ENCODE measurements around the gene CLN3. TPM values are rescaled to one million over a fixed set of nuclear protein-coding genes. Genes with fewer than 3 reads are reported as not detected.
"Not testable (repeated sequence)": the region's sequence is repeated elsewhere in the genome, so short reads cannot be mapped to it uniquely, and the experiment has no call there.

The CLN3 gene
- total RNA-seq, 1 donor from 2014 or later = 14.8 TPM

DNA sequence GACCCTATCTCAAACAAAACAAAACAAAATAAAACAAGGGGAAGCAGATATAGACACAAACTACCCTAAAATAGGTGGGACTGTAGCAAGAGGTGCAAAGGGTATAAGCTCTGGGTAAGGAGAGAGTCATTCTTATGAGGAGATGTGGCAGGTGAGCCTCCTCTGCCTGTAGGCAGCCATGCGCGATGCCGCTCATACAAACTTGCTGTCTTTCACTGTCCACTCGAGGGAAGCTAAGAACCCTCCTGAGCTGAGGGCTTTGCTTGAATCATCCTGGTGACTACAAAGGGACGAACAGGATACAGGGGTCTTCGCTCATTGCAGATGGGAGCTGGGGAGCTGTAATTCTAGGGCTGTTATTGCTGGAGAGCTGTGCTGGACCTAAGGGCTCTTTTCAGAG, 29.6 kb upstream of the CLN3 start:
- intact Hi-C loops (cut with DNase I) = no loop called here
- no peak for ATAC-seq
- no peak for DNase-seq (ENCODE audit: missing footprints)

DNA sequence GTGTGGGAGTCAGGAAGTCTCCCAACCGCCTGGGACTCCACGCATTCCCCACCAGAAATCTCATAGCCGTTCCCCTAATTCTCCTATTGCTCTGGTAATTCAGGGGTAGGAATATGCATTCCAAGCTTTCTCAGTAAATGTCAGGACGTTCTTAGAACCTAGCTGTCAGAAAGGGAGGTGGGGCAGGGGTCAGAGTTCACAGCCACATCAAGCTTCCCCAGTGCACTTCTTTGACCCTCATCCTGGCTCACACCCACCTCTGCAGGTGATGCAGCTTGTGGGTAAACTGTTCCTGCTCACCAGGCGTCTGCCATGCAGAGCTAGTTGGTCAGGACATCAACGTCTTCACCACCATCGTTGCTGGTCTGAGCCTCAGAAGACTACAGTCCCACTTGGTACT, 28.8 kb upstream of the CLN3 start:
- DNase-seq (ENCODE audit: missing footprints) (no peak), ATAC-seq (no peak)
- intact Hi-C loops (cut with DNase I) = no loop called here

GRCh38 chr16:28514246-28514645, 22.4 kb upstream of the CLN3 start:
- intact Hi-C loops (cut with DNase I) = no loop called here

GRCh38 chr16:28513484-28514181, 21.8 kb upstream of the CLN3 start:
- ATAC-seq = no peak
- no peak for DNase-seq (ENCODE audit: missing footprints)
- intact Hi-C loops (cut with DNase I) = no loop called here

More at GRCh38 chr16:28514246-28514645, 22.4 kb upstream of the CLN3 start:
- DNase-seq (ENCODE audit: missing footprints) = no peak
- no peak for ATAC-seq

DNA sequence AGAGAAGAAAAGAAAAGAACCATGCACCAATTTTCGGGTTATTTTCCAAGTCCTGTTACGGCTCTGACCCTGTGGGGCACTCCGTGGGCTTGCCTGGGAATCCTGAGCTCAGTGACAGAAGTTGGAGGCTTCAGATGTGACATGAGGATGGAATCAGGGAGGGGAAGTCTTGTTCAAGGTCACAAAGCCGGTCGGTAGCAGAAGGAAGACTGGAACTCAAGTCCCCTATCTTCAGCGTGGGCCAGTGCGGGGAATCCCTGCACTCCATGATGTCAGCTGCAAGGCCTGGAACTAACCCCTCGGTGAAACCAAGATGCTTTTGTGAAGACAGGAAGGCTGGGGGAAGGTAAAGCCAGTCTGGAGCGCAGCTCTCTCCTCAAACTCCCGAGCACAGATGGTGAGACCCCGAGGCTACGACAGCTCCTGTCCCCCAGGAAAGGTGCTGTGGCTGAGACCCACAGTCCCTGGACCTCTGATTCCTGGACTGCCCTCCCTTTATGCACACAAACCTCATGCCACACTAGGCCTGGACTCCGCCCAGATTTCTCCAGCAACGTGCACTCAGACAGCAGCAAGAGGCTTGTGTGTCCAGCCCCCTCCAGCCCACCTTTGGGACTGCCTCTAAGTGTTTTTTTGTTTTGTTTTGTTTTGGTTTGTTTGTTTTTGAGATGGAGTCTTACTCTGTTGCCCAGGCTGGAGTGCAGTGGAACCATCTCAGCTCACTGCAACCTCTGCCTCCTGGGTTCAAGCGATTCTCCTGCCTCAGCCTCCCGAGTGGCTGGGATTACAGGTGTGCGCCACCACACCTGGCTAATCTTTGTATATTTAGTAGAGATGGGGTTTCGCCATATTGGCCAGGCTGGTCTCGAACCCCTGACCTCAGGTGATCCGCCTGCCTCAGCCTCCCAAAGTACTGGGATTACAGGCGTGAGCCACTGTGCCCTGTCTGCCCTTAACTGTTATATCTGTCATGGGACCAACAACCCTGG, 20.2 kb upstream of the CLN3 start:
- DNase-seq (ENCODE audit: missing footprints) (no peak), ATAC-seq (no peak)
- intact Hi-C loops (cut with DNase I) = no loop called here

DNA sequence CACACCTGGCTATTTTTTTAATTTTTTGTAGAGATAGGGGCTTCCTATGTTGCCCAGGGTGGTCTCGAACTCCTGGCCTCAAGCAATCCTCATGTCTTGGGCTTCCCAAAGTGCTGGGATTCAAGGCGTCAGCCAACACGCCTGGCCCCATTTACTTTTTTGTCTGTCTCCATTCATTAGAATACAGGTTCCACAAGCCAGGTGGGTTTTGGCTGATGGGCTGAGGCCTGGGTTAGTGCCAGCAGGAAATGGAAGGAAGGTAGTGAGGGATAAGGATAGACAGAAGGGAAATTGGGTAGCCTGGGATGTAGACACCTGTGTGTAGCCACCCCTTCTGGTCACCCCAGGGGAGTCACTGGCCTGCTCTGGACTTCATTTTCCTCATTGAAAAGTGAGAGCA, 19.2 kb upstream of the CLN3 start:
- intact Hi-C loops (cut with DNase I) = no loop called here

GRCh38 chr16:28505489-28506137, 13.7 kb upstream of the CLN3 start:
- ATAC-seq = no peak
- no peak for DNase-seq (ENCODE audit: missing footprints)
- intact Hi-C loops (cut with DNase I) = no loop called here

More for the DNA sequence above, 19.2 kb upstream of the CLN3 start:
- DNase-seq (ENCODE audit: missing footprints) = no peak
- ATAC-seq = no peak

GRCh38 chr16:28504707-28505404, 13.0 kb upstream of the CLN3 start:
- ATAC-seq (no peak), DNase-seq (ENCODE audit: missing footprints) (no peak)
- intact Hi-C loops (cut with DNase I) = no loop called here

DNA sequence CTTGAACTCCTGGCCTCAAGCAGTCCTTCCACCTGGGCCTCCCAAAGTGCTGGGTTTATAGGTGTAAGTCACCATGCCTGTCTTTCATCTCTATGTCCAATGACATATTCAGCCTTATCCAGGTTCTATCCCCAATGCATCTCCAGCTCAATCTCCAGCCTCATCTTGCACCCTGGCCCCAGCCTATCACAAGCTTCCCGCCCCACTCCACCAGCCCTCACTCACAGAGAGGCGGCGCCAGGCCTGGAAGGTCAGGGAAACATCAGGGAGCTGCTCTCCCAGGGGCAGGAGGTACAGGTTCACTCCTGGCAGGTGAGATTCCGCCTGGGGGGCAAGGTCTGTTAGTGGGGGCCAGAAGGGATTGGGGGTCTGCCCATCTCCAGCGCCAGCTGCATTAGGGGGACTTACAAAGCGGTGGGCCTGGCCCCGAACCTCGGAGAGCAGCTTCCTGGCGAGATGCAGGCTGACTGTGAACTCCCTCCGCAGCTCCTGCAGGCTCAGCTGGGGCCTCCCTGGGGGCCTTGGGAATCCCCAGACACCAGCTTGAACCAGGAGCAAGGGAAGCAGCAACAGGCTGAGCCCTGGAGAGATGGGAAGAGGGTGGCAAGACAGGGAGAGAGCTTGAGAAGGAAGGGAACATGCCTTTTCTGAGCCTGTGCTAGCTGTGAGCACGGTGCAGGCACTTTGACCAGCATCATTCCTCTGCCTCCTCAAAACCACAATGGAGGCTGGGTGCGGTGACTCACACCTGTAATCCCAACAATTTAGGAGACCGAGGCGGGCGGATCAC, 11.8 kb upstream of the CLN3 start:
- intact Hi-C loops (cut with DNase I) = no loop called here
- DNase-seq (ENCODE audit: missing footprints) (no peak), ATAC-seq (no peak)

DNA sequence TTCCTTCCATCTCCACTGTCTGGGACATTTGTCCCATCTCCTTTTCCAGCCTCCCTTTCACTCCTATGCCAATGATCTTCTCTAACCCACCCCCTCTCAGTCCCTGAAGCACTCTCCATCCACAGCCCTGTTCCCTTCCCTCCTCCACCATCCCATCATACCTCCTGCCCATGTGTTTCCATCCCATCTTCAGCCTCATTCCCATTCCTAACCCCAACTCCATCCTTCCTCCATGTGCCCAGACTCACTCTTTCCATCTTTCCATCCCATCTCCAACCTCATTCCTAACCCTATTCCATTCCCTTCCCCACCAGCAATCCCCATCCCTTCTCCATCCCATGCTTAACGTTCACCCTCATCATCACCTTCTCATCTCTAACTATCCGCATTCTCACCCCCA, 10.4 kb upstream of the CLN3 start:
- no peak for DNase-seq (ENCODE audit: missing footprints)
- intact Hi-C loops (cut with DNase I) = no loop called here
- ATAC-seq = no peak

DNA sequence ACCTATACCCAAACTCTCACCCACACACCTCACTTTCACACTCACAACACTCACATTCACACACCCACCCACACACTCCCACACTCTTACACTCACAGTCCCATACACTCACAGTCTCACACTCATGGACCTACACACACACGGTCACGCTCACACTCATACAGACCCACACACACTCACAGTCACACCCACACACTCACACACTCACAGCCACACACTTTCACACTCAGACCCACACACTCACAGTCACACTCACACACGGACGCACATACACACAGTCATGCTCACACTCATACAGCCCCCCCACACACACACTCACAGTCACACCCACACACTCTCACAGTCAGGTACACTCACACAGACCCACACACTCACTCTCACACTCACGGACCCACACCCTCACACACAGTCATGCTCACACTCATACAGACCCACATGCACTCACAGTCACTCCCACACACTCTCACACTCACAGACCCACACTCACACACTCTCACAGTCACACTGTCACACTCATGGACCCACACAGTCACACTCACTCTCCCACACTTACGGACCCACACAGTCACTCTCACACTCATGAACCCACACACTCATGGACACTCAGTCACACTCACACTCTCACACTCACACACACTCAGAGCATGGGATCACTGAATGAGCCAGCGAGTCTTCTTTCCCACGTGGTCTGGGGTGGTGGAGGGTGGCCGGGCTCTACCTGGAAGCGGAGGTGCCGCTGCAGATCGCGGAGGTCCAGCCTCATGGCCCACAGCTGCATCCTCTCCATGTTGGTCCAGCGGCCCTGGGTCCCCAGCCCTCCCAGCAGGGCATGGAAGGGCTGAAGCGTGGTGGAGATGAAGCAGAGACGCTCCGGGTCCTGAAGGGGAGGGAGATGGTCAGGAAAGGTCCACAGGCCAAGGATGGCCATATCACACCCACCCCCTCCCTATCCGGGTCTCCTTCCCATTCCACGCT, 9.7 kb upstream of the CLN3 start:
- intact Hi-C loops (cut with DNase I) = no loop called here
- no peak for ATAC-seq
- no peak for DNase-seq (ENCODE audit: missing footprints)

GRCh38 chr16:28500476-28501180, 8.8 kb upstream of the CLN3 start:
- intact Hi-C loops (cut with DNase I); DNase-seq (ENCODE audit: missing footprints); ATAC-seq: not testable (repeated sequence)

- ATAC-seq (no peak), DNase-seq (ENCODE audit: missing footprints) (peak; percentile 14)
- intact Hi-C loops (cut with DNase I) = loop anchor here (10.0 kb wide), 2 partner anchors 55 to 345 kb away; partner anchors contain the start of genes SGF29 and TUFM
These were observed 8.0 kb upstream of the CLN3 start for GRCh38 chr16:28499854-28500253.

GRCh38 chr16:28498666-28499381, 7.0 kb upstream of the CLN3 start:
- ATAC-seq = no peak
- DNase-seq (ENCODE audit: missing footprints) = no peak
- intact Hi-C loops (cut with DNase I) = loop anchor here (10.0 kb wide), 2 partner anchors 56 to 346 kb away; partner anchors contain the start of genes SGF29 and TUFM

GRCh38 chr16:28497861-28498599, 6.2 kb upstream of the CLN3 start:
- intact Hi-C loops (cut with DNase I) = loop anchor here (10.0 kb wide), 2 partner anchors 57 to 347 kb away; partner anchors contain the start of genes SGF29 and TUFM
- no peak for ATAC-seq
- peak; percentile 48 for DNase-seq (ENCODE audit: missing footprints)

Data from Right ventricle myocardium inferior (tissue), 1 donor.